HG02610 (cell line): Measurements from ENCODE around the gene MADCAM1.

Experiments used
- ATAC-seq: cut with Tn5 transposase; IDR thresholded peaks from one replicate; pipeline ENCODE4 v1.9.1; 2021; ENCODE audit warnings: mild to moderate bottlenecking, moderate library complexity; ENCODE audit not compliant: unreplicated experiment

MADCAM1 gene

GRCh38 chr19:531009-531752, 34.9 kb downstream of the MADCAM1 start:
- ATAC-seq = peak; percentile 77

GRCh38 chr19:531753-532560, 35.7 kb downstream of the MADCAM1 start, which contains the start of gene CDC34:
Gene CDC34, plus strand, starts transcription at chr19:531760. Its CDS starts 172 bp downstream, at chr19:531932.
- peak; percentile 30 for ATAC-seq

GRCh38 chr19:532561-533363, 36.5 kb downstream of the MADCAM1 start:
- ATAC-seq = no peak

- no peak for ATAC-seq
Measured at GRCh38 chr19:533364-534058, 37.2 kb downstream of the MADCAM1 start.

- ATAC-seq = no peak
Measured at GRCh38 chr19:534088-534487, 37.8 kb downstream of the MADCAM1 start.

- no peak for ATAC-seq
Measured at GRCh38 chr19:535017-535835, 38.9 kb downstream of the MADCAM1 start.

GRCh38 chr19:536031-536880, 40.0 kb downstream of the MADCAM1 start:
- ATAC-seq = no peak

- no peak for ATAC-seq
Measured at GRCh38 chr19:536881-537404, 40.7 kb downstream of the MADCAM1 start.

- no peak for ATAC-seq
Measured at GRCh38 chr19:538641-539428, 42.5 kb downstream of the MADCAM1 start.

GRCh38 chr19:539429-540030, 43.2 kb downstream of the MADCAM1 start:
- no peak for ATAC-seq

- ATAC-seq = no peak
Measured at GRCh38 chr19:540867-541637, 44.8 kb downstream of the MADCAM1 start.

- no peak for ATAC-seq
Measured at GRCh38 chr19:541699-542098, 45.4 kb downstream of the MADCAM1 start.

- ATAC-seq = no peak
Measured at GRCh38 chr19:542173-542866, 46.0 kb downstream of the MADCAM1 start.

- ATAC-seq = no peak
Measured at GRCh38 chr19:543910-544608, 47.8 kb downstream of the MADCAM1 start, which contains the start of gene GZMM. Gene GZMM, plus strand, starts transcription at chr19:544053. Its CDS starts 19 bp downstream, at chr19:544072.

- ATAC-seq = no peak
Measured at GRCh38 chr19:547117-547516, 50.8 kb downstream of the MADCAM1 start.
